ENCODE results near the gene WBP2. TPM values are rescaled to one million over a fixed set of nuclear protein-coding genes. Genes with fewer than 3 reads are reported as not detected.
A peak's percentile ranks its signal among the peaks of the same experiment; 100 is the strongest.

The WBP2 gene
- total and polyA plus RNA-seq, 2 of the 13 experiments (the other 11 are each of a cell fraction or from before 2014, with no cell fraction given): 29.2 to 29.5 TPM

DNA sequence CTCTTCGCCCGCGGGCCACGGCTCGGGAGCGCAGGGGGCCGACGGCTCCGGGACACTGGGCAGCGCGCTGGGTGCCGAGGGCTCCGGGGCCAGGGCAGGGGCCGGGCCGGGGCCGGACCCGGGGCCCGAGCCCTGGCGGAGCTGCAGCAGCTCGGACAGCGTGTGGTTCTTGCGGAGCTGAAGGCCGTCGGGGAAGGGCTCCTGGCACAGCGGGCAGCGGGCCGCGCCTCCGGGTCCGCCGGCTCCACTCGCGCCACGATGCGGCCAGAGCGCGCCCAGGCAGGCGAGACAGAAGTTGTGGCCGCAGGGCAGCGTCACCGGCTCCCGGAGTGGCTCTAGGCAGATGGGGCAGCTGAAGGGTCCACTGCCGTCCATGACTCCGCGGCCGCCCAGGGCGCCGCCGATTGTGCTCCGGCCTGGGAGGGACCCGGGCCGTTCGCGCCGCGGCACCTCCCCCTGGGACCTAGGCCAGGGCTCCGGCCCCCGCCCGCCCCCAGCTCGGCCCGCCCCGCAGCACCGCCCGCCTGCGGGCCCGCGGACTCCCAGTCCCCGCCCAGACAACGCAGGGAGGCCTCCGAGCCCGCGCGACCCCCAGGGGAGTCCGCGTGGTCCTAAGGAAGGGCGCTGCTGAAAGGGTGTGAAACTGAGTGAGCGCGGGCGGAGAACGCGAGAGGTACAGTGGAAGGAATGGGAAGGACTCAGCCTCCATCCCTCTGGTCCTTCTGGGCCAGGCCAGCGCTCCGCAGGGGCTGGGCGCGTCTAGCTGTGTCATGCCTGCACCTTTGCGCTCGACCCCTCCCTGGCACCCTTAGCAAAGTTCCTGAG, 23.3 kb upstream of the WBP2 start, which contains the start of gene TRIM47 (continued):
- TF ChIP-seq ZNF263 (CRISPR knock-in tag; IDR thresholded peaks at IDR 0.05) (peak; percentile 19; the same call in 1 of the 2 replicates), ZBTB42 (CRISPR knock-in tag; IDR thresholded peaks at IDR 0.05) (0 out of 2 replicates have a peak, but pooled peaks have one; percentile 41), KMT2B (CRISPR knock-in tag; IDR thresholded peaks at IDR 0.05) (peak; percentile 66; the same call in 1 of the 2 replicates), RARA (CRISPR knock-in tag; IDR thresholded peaks at IDR 0.05) (peak; percentile 41; the same call in 1 of the 2 replicates), HDAC1 (CRISPR knock-in tag; IDR thresholded peaks at IDR 0.05) (peak; percentile 80), LCORL (IDR thresholded peaks at IDR 0.05) (no peak), LCORL (CRISPR knock-in tag; IDR thresholded peaks at IDR 0.05) (peak; percentile 77; the same call in 1 of the 2 replicates), HNRNPLL (IDR thresholded peaks at IDR 0.05; ENCODE audit: low read depth, low read length, poor library complexity, severe bottlenecking) (peak; percentile 49), NFE2 (CRISPR knock-in tag; IDR thresholded peaks at IDR 0.05) (peak; percentile 42; the same call in 1 of the 2 replicates), SKIL (CRISPR knock-in tag; IDR thresholded peaks at IDR 0.05; ENCODE audit: borderline replicate concordance) (no peak), YEATS4 (CRISPR knock-in tag; IDR thresholded peaks at IDR 0.05; ENCODE audit: borderline replicate concordance) (no peak; the same call in 1 of the 2 replicates), ZNF576 (CRISPR knock-in tag; IDR thresholded peaks at IDR 0.05) (no peak), CREBL2 (CRISPR knock-in tag; IDR thresholded peaks at IDR 0.05; ENCODE audit: borderline replicate concordance) (no peak), SALL1 (CRISPR knock-in tag; IDR thresholded peaks at IDR 0.05) (peak; percentile 78), ZNF850 (CRISPR knock-in tag; conservative IDR thresholded peaks at IDR 0.05) (no peak), MED8 (CRISPR knock-in tag; IDR thresholded peaks at IDR 0.05; ENCODE audit: insufficient replicate concordance) (no peak), PHF21A (CRISPR knock-in tag; IDR thresholded peaks at IDR 0.05) (peak; percentile 46; the same call in 1 of the 2 replicates), CEBPB (IDR thresholded peaks at IDR 0.05; ENCODE audit: borderline replicate concordance, low read depth, low read length) (no peak), ATF1 (CRISPR knock-in tag; IDR thresholded peaks at IDR 0.05) (no peak)
- TF ChIP-seq, protein P1, sequence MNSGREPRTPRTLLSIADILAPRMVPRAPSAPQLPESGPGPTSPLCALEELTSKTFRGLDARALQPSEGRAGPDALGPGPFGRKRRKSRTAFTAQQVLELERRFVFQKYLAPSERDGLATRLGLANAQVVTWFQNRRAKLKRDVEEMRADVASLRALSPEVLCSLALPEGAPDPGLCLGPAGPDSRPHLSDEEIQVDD (CRISPR knock-in tag; IDR thresholded peaks at IDR 0.05; ENCODE audit: borderline replicate concordance): 0 out of 2 replicates have a peak, but pooled peaks have one; percentile 32

Data from HepG2 (cell line).